Lower lobe of right lung (tissue), 2 donors: ENCODE results near the gene PDE9A. TPM values are rescaled to one million over a fixed set of nuclear protein-coding genes. Genes with fewer than 3 reads are reported as not detected.

Source experiments
- ATAC-seq, 2 donors: fragments of 200-7000 bp; cut with Tn5 transposase; one replicate each; pipeline ENCODE4 v1.9.1; 2020 to 2022; ENCODE audit warnings: mild to moderate bottlenecking in 2 of 2, moderate library complexity in 2 of 2
- DNase-seq: peaks from one replicate; pipeline ENCODE4 v3.0.0-alpha.2; 2020
- H3K27ac ChIP-seq: fragments of 200-600 bp; one replicate; pipeline ENCODE4 v1.8.0; 2022
- H3K27me3 ChIP-seq: fragments of 200-600 bp; one replicate; pipeline ENCODE4 v1.8.0; 2022; ENCODE audit warnings: low read depth
- H3K36me3 ChIP-seq: fragments of 200-600 bp; one replicate; pipeline ENCODE4 v1.8.0; 2022; ENCODE audit warnings: mild to moderate bottlenecking
- H3K4me1 ChIP-seq: fragments of 200-600 bp; one replicate; pipeline ENCODE4 v1.8.0; 2022
- H3K4me3 ChIP-seq: fragments of 200-600 bp; one replicate; pipeline ENCODE4 v1.8.0; 2022; ENCODE audit warnings: mild to moderate bottlenecking
- H3K9me3 ChIP-seq: fragments of 200-600 bp; one replicate; pipeline ENCODE4 v1.8.0; 2022
- intact Hi-C: fragments of 100-400 bp; cut with DNase I; formaldehyde crosslinking; loops from one replicate; pipeline ENCODE4 v1.11.0; 2022
- total RNA-seq: library from RNA; stranded (reverse); fragmentation: NEBNext Ultra II Directional; extraction: Animal tissue kit (Norgen Biotek cat#: 25700); gene quantifications from one replicate; pipeline ENCODE4 v1.2.1, GENCODE V29; 2021
- TF ChIP-seq, protein P1 (sequence below): fragments of 200-600 bp; IDR thresholded peaks from one replicate; pipeline ENCODE4 v1.8.0; 2022; ENCODE audit warnings: antibody characterized with exemption, mild to moderate bottlenecking
- donor health status: DM: no; HTN: yes; CAD: no; lungs with severe emphysema.

The PDE9A gene
- total RNA-seq, 1 donor from 2014 or later: 12.8 TPM

DNA sequence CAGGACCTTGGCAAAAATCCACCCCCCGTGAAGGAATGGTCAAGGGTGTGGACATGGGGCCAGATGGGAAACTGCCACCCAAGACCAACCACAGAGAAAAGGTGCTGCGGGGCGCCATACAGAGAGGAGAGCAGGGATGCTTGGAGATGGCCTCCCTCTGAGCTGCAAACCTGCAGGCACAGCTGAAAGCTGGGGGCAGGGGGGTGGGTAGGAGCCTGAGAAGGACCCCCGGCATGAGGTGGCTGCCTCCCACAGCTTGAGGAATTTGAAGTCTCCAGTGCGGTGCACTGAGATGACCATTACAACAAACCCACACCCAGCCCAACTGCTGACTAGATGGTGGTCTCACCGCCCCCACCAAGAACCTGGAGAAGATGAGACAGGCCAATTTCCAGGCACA, 141.1 kb downstream of the PDE9A start:
- no peaks in the 10 kb centered on the region for H3K9me3 ChIP-seq
- TF ChIP-seq, protein P1, sequence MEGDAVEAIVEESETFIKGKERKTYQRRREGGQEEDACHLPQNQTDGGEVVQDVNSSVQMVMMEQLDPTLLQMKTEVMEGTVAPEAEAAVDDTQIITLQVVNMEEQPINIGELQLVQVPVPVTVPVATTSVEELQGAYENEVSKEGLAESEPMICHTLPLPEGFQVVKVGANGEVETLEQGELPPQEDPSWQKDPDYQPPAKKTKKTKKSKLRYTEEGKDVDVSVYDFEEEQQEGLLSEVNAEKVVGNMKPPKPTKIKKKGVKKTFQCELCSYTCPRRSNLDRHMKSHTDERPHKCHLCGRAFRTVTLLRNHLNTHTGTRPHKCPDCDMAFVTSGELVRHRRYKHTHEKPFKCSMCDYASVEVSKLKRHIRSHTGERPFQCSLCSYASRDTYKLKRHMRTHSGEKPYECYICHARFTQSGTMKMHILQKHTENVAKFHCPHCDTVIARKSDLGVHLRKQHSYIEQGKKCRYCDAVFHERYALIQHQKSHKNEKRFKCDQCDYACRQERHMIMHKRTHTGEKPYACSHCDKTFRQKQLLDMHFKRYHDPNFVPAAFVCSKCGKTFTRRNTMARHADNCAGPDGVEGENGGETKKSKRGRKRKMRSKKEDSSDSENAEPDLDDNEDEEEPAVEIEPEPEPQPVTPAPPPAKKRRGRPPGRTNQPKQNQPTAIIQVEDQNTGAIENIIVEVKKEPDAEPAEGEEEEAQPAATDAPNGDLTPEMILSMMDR: no peak
- no peak overlapping the region for H3K4me3 ChIP-seq
- DNase-seq: no peak
- no peak overlapping the region for H3K27ac ChIP-seq
- no peaks in the 10 kb centered on the region for H3K36me3 ChIP-seq
- no peak for ATAC-seq
- intact Hi-C loops: no loop called here
- H3K4me1 ChIP-seq: no peaks in the 10 kb centered on the region
- peaks cover 4% of the 10 kb centered on the region for H3K27me3 ChIP-seq

DNA sequence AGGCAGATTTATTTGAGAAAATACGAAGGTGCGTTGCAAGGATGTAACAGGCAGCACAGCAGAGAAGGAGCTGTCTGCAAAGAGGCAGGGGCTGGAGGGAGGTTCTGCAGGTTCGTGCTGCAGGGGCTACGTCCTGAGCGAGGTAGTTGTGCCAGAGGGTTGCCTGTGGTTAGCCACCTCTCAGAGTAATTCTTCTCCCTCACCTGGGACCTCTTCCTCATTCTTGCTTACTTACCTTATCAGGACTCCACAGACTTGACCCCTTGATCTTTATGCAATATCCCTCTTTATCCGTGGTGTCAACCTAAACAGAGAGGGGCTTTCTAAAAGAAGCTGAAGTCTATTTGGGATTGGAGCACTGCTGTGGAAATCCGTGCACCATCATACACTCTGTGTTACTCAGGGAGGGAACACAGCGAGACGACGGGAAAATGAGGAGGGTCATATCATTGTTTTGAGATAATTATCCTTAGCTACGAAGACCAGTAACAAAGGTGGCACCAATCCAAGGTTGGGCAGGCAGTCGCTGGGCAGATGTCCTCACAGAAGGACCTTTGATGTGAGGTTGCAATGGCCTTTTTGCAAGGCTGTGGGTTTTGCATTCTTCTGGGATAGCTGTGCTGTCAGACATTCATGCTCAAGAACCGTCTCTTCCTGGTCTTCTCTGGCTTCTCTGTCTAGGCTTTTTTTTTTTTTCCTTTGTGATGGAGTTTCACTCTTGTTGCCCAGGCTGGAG, 143.1 kb downstream of the PDE9A start:
- Histone ChIP-seq H3K27me3 (peaks cover 4% of the 10 kb centered on the region), H3K4me1 (no peaks in the 10 kb centered on the region), H3K4me3 (no peak overlapping the region), H3K36me3 (no peaks in the 10 kb centered on the region), H3K27ac (no peak overlapping the region), H3K9me3 (no peaks in the 10 kb centered on the region)
- DNase-seq (no peak), ATAC-seq (no peak)
- intact Hi-C loops: no loop called here
- TF ChIP-seq, protein P1: no peak

DNA sequence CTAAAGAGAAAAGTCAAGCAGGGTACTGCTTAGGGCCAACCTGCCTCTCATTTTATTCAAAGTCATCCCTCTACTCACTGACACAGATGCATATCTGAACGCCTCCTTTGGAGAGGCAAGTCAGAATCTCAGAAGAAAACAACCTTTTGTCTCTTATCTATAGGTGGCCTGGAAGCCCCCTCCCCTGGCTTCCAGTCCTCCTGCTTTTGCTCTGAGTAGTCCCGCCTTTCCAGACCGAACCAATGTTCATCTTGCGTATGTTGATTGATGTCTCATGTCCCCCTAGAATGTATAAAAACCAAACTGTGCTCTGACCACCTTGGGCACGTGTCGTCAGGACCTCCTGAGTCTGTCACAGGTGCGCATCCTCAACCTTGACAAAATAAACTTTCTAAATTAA, 144.1 kb downstream of the PDE9A start:
- DNase-seq (no peak), ATAC-seq (no peak)
- no peaks in the 10 kb centered on the region for H3K36me3 ChIP-seq

DNA sequence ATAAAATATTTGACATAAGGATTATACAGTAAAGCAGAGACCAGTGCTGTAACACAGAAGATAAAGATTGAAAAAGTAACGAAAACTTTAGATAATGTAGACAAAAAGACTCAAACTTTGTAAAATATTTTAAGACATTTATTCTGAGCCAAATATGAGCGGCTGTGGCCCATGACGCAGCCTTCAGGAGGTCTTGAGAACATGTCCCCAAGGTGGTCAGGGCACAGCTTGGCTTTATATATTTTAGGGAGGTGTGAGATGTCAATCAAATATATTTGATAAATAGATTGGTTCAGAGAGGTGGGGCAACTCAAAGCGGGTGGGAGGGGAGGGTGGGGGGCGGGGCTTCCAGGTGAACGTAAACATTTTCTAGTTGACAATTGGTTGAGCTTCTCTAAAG, 144.7 kb downstream of the PDE9A start:
- intact Hi-C loops: no loop called here
- Histone ChIP-seq H3K4me3 (no peak overlapping the region), H3K27ac (no peak overlapping the region), H3K36me3 (no peaks in the 10 kb centered on the region), H3K27me3 (peaks cover 4% of the 10 kb centered on the region), H3K9me3 (no peaks in the 10 kb centered on the region), H3K4me1 (no peaks in the 10 kb centered on the region)
- TF ChIP-seq, protein P1: no peak
- ATAC-seq: no peak
- no peak for DNase-seq

More for the DNA sequence above, 144.1 kb downstream of the PDE9A start:
- no peaks in the 10 kb centered on the region for H3K9me3 ChIP-seq
- no peak overlapping the region for H3K4me3 ChIP-seq
- H3K4me1 ChIP-seq: no peaks in the 10 kb centered on the region
- TF ChIP-seq, protein P1: no peak
- H3K27ac ChIP-seq: no peak overlapping the region
- intact Hi-C loops: no loop called here
- peaks cover 4% of the 10 kb centered on the region for H3K27me3 ChIP-seq

DNA sequence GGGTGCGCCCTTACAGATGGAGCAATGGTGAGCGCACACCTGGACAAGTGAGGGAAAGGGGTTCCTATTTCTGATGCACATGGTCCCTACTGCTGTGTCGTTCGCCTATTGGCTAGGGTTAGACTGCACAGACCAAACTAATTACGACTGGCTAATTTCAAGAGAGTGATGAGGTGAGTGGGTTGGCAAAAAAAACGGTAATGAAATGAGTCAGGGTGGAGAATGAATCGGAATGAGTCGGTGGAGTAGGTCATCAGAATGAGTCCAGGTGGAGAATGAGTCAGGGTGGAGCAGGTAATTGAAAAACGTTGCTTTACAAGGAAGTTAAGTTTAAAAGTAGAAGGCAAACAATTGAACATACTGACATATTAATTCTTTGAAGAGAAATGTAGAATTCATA, 146.1 kb downstream of the PDE9A start:
- ATAC-seq: no peak
- DNase-seq: no peak
- Histone ChIP-seq H3K4me3 (no peak overlapping the region), H3K36me3 (no peaks in the 10 kb centered on the region), H3K27ac (no peak overlapping the region), H3K27me3 (no peaks in the 10 kb centered on the region), H3K9me3 (no peaks in the 10 kb centered on the region), H3K4me1 (no peaks in the 10 kb centered on the region)
- intact Hi-C loops: no loop called here
- TF ChIP-seq, protein P1: no peak
